HG03457 (cell line): ENCODE measurements around the gene NEK9.

Experiments used
- ATAC-seq: cut with Tn5 transposase; IDR thresholded peaks from one replicate; pipeline ENCODE4 v1.9.1; 2021; ENCODE audit warnings: moderate number of reproducible peaks; ENCODE audit not compliant: unreplicated experiment

The NEK9 gene

DNA sequence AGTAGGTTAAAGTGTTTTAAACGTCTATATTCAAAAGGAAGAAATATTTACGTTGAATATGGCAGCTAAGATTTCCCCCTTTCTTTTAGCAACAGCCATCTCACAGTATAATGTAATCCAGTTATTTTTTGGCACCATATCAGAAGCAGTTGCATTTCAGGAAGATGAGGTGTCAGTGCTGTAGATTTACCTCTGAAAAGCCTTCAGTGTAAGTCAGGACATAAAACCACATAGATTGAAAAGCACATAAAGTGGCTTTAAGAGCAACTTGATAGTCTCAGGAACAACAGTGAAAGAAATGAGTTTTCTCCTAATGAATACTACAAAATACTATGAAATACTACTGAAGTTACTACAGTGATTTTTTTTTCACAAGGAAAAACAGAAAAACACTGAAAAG, 82.5 kb downstream of the NEK9 start:
- no peak for ATAC-seq

DNA sequence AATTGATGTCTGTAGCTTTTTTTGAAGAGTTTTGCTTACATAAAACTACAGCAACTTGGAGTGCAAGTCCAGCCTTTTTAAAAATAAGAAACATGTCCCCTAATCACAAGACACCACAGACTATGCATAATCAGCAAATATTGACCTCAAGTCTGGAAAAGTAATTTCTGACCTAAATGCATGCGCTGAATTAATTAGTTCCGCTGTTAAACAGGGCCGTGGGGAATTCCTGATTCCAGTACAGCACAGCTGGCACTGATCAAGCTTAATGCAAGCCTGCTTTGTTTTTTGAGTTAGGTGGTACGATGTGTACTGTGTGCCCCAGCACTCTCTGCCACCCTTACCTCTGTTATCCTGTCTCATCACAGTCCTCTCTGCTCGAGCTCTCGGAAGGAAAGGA, 84.8 kb downstream of the NEK9 start:
- no peak for ATAC-seq

DNA sequence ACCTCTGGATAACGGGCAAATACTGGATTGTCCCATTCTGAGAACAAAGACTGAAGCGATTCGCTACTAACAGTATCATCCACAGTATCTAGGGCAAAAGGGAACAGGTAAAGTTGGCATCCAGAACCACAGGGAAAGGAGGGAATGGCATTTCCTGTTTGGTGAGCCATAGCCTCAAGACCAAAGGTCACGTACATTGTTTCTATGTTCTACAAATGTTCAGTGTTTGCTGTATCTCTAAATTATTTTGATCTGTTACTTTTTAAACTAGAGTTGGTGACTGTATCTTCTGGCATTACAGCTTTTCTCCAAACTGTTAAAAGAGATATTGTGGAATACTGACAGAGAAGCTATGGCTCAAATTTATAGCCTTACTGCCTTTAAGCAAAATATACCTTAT, 85.2 kb downstream of the NEK9 start:
- no peak for ATAC-seq

DNA sequence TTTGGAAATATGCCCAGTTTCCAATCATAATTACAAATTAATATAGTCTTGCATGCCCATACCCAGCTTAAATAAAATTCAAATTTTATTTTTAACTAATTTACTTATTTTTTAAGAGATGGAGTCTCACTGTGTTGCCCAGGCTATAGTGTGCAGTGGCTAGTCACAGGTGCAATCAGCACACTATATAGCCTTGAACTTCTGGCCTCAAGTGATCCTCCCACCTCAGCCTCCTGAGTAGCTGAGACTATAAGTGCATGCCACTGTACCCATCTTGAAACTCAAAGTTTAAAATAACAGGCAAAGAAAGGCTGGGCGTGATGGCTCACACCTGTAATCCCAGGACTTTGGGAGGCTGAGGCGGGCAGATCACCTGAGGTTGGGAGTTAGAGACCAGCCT, 85.9 kb downstream of the NEK9 start:
- no peak for ATAC-seq

DNA sequence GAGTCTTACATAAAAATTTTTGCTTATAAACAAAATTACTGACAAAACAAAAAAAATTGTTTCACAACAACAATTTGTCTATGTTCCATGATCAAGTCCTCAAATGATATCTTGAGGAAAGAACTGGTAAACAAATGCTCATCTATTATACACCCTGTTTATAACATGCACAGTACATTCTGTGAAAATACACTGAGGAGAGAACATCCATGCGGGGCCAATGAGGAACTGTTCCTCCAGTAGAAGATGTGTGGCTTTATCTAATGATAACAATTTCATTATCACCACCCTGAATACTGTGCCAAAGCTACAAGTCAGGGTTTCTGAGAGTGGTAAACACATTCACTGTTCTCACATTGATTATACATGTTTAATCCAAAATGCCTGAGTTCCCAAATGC, 86.3 kb downstream of the NEK9 start:
- no peak for ATAC-seq

DNA sequence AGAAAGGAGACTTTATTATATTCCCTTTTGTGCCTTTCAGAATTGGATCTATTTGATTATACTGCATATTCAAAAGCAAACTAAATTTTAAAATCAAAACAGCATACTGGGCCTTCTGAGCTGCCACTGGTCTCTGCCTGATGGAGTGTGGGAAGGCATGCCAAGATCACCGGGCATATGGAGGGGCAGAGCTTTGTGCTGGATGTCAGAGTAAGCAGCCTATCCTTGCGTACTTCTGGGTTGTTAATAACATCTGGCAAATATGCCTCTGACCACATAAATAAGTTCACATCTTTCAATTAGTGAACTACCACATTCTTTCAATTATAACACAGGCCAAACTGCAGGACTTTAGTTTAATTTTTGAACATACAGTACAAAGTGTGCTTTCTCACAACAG, 93.9 kb downstream of the NEK9 start:
- ATAC-seq: no peak

DNA sequence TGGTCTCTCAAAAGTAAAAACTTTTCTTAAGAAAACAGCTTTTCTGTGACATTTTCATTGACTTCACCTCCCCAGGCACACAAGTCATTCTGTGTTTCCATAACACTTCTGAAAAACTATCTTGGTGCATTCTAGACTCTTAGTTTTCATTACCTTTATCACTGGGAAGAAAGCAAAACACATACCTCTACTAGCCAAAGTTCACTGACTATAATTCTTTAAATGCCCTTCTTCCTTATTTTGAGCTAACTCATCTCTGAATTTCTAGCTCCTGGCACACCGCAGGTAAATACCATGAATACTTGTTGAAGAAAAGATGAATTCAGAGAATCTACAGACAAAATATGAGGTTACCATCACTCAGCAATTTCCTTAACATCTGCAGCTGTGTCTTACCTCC, 96.7 kb downstream of the NEK9 start:
- ATAC-seq: no peak
